Esophagus muscularis mucosa (tissue), 3 donors: ENCODE data around the gene PRSS36.

Experiments
- CTCF ChIP-seq, 3 experiments: fragments of 200-600 bp in 2 of 3; fragments of 450-650 bp in 1 of 3; sonication (generic) in 2 of 3; IDR thresholded peaks; one replicate each; pipeline ENCODE4 v1.5.1; 2017 to 2019; ENCODE audit warnings: antibody characterized with exemption in 3 of 3, mild to moderate bottlenecking in 2 of 3, moderate library complexity in 1 of 3
- POLR2A ChIP-seq: fragments of 450-650 bp; IDR thresholded peaks from one replicate; pipeline ENCODE4 v1.6.1; 2017; ENCODE audit warnings: antibody characterized with exemption, moderate library complexity, mild to moderate bottlenecking, low read depth
- POLR2AphosphoS5 ChIP-seq, 2 donors: sonication (generic); formaldehyde crosslinking; IDR thresholded peaks; one replicate each; pipeline ENCODE4 v1.6.1; 2017; ENCODE audit warnings: antibody characterized with exemption in 2 of 2

DNA sequence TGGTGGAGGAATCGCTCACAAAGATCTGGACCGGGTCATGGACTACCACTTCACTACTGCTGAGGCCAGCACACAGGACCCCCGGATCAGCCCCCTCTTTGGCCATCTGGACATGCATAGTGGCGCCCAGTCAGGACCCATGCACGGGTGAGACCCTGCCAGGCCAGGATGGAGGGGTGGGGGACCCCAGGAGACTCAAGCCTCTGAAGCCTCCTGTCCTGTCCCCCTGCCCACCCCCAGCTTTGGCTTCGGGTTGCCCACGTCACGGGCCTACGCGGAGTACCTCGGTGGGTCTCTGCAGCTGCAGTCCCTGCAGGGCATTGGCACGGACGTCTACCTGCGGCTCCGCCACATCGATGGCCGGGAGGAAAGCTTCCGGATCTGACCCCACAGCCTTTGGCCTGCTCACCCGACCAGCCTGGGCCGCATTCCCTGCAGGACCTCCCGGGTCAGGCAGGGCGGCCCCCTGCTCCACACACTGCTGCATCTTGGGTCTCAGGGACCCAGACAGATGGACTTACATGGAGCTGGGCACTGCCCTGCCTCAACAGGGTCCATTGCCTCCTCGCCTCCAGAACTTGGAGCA is 37.9 kb downstream of the PRSS36 start:
- TF ChIP-seq CTCF (IDR thresholded peaks at IDR 0.05) (no peak), POLR2A (no peak), POLR2AphosphoS5 (IDR thresholded peaks at IDR 0.05) (no peak)
